Right atrium auricular region (tissue), 2 donors: ENCODE measurements around the gene RSPH9. TPM values are rescaled to one million over a fixed set of nuclear protein-coding genes. Genes with fewer than 3 reads are reported as not detected.

Experiments
- DNase-seq: peaks from one replicate; pipeline ENCODE4 v3.0.0-alpha.2; 2019; ENCODE audit warnings: low spot score
- H3K27ac ChIP-seq, 2 donors: fragments of 200-600 bp; sonication (generic); 1 replicate in 1 of 2; 2 replicates in 1 of 2; pipeline ENCODE4 v1.5.1; 2016 to 2019
- H3K27me3 ChIP-seq, 2 donors: fragments of 200-600 bp; sonication (generic); one replicate each; pipeline versions ENCODE4 v1.5.1 to v1.6.0; 2017 to 2019
- H3K36me3 ChIP-seq: fragments of 200-600 bp; sonication (generic); one replicate; pipeline ENCODE4 v1.5.1; 2016
- H3K4me1 ChIP-seq, 2 donors: fragments of 200-600 bp; sonication (generic); one replicate each; pipeline versions ENCODE4 v1.5.1 to v1.6.0; 2017 to 2019
- H3K4me3 ChIP-seq, 2 donors: fragments of 200-600 bp; sonication (generic); 1 replicate in 1 of 2; 2 replicates in 1 of 2; pipeline ENCODE4 v1.5.1; 2017 to 2019; ENCODE audit warnings: mild to moderate bottlenecking in 1 of 2, moderate library complexity in 1 of 2
- H3K9me3 ChIP-seq, 2 donors: fragments of 200-600 bp; sonication (generic); one replicate each; pipeline ENCODE4 v1.5.1; 2019
- total RNA-seq, 2 donors: library from RNA; depleted of rRNA; stranded (reverse); fragments of >200 nt; gene quantifications; one replicate each; pipeline ENCODE4 v1.1.0, GENCODE V29; 2016
- TF ChIP-seq, protein P1 (sequence below), 2 donors: fragments of 200-600 bp; sonication (generic); IDR thresholded peaks; one replicate each; pipeline ENCODE4 v1.5.1; 2019; ENCODE audit warnings: antibody characterized with exemption in 2 of 2

RSPH9 gene
- total RNA-seq, 2 donors from 2014 or later: 0.12 TPM; not detected in 1

DNA sequence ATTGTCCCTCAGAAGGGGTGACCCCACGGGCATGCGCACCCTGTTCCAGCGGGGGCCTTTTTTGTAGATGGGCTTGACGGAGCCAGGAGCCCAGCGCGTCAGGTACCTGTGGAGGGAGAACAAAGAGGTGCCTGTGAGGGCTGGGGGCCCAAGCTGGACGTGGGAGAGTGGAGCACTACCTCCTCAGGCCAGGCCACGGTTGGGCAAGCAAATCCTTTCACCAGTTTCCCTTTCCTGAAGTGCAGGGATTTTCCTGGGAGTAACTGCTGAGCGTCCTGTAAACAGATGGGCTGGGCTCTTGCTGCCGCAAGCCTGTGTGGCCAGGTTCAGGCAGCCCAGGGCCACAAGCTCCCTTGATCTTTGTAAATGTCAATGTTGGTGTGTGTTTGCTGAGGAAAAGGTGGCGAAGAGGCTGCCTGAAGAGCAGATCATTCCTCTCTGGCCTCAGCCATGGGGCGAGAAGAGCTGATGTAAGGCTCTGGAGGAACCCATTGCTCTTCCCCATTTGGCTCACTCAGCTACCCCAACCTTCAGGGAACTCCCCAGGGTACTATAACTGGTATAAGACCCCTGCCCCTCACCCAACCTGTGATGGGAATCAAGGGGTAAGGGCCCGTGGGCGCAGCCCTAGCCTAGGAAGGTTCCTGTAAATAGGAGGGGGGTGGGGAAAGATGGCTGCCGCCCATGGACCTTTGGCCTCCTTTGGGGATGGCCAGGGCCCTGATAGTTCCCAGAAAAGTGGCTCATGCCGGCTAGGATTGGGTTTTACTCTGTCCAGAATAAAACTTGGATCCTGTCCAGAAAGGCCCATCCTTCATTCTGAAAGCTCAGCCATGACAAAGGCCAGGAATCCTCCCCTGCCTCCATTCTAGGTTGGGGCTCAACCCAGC, 27.2 kb downstream of the RSPH9 start:
- no peak overlapping the region for H3K4me3 ChIP-seq
- H3K4me1 ChIP-seq: peaks cover 0 to 47% of the 10 kb centered on the region in 2 donors
- H3K36me3 ChIP-seq: peaks cover 60% of the 10 kb centered on the region
- DNase-seq: no peak
- no peak overlapping the region for H3K27ac ChIP-seq
- H3K9me3 ChIP-seq: no peaks in the 10 kb centered on the region
- H3K27me3 ChIP-seq: no peaks in the 10 kb centered on the region
- TF ChIP-seq, protein P1, sequence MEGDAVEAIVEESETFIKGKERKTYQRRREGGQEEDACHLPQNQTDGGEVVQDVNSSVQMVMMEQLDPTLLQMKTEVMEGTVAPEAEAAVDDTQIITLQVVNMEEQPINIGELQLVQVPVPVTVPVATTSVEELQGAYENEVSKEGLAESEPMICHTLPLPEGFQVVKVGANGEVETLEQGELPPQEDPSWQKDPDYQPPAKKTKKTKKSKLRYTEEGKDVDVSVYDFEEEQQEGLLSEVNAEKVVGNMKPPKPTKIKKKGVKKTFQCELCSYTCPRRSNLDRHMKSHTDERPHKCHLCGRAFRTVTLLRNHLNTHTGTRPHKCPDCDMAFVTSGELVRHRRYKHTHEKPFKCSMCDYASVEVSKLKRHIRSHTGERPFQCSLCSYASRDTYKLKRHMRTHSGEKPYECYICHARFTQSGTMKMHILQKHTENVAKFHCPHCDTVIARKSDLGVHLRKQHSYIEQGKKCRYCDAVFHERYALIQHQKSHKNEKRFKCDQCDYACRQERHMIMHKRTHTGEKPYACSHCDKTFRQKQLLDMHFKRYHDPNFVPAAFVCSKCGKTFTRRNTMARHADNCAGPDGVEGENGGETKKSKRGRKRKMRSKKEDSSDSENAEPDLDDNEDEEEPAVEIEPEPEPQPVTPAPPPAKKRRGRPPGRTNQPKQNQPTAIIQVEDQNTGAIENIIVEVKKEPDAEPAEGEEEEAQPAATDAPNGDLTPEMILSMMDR (IDR thresholded peaks at IDR 0.05): no peak

DNA sequence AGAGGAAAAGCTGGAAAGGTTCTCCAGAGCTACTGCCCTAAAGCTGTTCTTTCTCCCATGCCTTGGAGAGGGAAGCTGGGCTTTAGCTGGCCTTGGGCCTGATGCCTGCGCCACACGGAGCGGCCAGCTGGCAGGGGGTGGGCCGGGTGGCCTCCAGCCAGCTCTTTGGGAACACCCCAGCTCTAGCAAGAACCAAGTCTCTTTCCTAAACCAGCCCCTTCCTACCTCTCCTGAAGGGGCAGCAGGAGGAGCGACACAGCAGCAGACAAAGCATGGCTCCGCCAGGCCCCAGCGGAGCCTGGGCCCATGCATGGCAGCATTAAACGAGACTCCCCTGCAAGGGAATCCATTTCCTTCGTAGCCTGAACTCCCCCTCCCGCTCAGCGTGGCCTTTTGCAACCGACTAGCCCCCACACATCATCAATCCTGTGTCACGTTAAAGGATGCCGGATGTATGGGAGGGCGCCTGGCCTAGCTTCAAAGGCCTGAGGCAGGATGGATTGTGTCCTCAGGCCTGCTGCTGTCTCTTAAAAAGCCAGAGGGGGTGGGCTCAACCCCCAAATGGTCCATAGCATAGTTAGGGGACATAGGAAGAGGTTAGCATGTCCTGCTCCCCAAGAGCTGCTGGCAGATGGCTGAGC, 28.7 kb downstream of the RSPH9 start:
- no peak overlapping the region for H3K27ac ChIP-seq
- H3K36me3 ChIP-seq: peaks cover 75% of the 10 kb centered on the region
- TF ChIP-seq, protein P1 (IDR thresholded peaks at IDR 0.05): no peak
- no peak overlapping the region for H3K4me3 ChIP-seq
- no peaks in the 10 kb centered on the region for H3K27me3 ChIP-seq
- no peaks in the 10 kb centered on the region for H3K9me3 ChIP-seq
- no peak for DNase-seq
- H3K4me1 ChIP-seq: peaks cover 0 to 32% of the 10 kb centered on the region in 2 donors

DNA sequence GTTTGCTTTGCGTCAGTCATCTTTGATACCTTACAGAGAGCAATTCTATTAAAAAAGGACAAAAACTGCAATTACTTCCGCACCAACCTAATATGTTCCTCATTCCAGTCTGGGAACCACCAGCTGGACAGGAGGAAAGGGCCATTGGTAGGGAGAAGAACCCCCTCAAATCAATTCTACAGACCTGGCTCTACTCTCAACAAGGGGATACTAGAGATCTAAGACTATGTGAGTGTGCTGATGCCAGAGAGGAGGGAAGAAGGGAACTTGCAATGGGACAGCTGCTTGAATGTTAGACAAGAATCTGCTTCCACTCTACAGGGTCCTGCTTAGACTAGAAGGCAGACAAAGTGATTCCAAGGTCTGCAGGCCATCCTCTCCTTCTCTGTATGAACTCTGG, 29.5 kb downstream of the RSPH9 start:
- peaks cover 79% of the 10 kb centered on the region for H3K36me3 ChIP-seq
- H3K4me1 ChIP-seq: peaks cover 0 to 25% of the 10 kb centered on the region in 2 donors
- DNase-seq: no peak
- no peaks in the 10 kb centered on the region for H3K9me3 ChIP-seq
- H3K4me3 ChIP-seq: no peak overlapping the region
- TF ChIP-seq, protein P1 (IDR thresholded peaks at IDR 0.05): no peak
- no peaks in the 10 kb centered on the region for H3K27me3 ChIP-seq
- H3K27ac ChIP-seq: no peak overlapping the region

DNA sequence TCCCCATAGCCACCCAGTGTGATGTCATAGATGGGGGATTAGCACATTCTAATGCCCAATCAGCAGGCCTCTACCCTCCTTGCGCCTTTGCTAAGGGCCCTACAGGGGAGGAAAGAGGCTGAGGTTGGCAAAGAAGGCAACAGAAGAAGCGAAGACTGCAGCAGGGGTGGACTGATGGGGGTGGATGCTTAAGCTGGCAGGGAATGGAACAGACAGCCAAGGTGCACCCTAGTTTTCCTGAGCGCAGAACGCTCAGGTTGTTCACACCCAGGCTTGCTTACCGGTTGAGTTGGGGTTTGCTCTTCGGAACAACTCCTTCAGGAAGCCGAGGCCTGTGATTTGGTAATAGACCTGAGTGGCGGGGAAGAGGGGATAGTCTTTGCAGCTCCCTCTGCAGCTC, 30.1 kb downstream of the RSPH9 start:
- H3K27ac ChIP-seq: no peak overlapping the region
- H3K4me3 ChIP-seq: no peak overlapping the region
- no peak for DNase-seq
- H3K27me3 ChIP-seq: no peaks in the 10 kb centered on the region
- H3K9me3 ChIP-seq: no peaks in the 10 kb centered on the region
- TF ChIP-seq, protein P1 (IDR thresholded peaks at IDR 0.05): no peak
- H3K4me1 ChIP-seq: peaks cover 0 to 18% of the 10 kb centered on the region in 2 donors
- peaks cover 79% of the 10 kb centered on the region for H3K36me3 ChIP-seq

DNA sequence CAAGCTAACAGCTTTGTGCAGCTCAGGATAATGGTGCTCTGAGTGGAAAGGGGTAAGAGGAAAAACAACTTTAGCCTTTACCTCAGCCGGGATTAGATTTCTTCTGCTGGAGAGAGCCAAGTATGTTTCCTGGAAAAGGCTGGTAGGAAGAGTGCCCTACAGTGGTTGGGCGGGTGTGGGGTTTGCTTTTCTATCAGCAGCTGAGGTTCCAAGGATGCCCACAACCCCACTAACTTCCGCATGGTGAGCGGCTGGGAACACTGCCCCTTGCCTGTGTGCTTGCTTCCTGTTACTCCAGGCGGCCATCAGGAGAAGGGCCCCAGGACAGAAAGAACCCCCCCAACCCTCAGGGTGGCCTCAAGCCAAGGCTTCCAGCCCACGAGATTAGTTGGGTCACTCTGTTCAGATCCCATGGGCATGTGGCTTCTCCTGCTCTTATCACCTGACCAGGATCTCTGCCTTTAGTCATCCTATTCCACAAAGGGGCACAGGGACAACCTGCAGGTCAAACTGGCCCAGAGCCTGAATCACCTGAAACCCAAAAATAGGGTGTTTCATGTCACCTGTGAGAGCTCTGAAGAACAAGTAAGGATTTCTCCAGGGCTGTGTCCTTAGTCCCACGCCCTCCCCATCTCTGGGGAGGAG, 32.2 kb downstream of the RSPH9 start:
- TF ChIP-seq, protein P1 (IDR thresholded peaks at IDR 0.05): no peak
- Histone ChIP-seq H3K4me1 (peaks cover 0 to 7% of the 10 kb centered on the region in 2 donors), H3K4me3 (no peak overlapping the region), H3K27me3 (no peaks in the 10 kb centered on the region), H3K36me3 (peaks cover 75% of the 10 kb centered on the region), H3K27ac (no peak overlapping the region), H3K9me3 (no peaks in the 10 kb centered on the region)
- no peak for DNase-seq
